Measurements from ENCODE around the gene RAG1.
"Not testable (repeated sequence)": the region's sequence is repeated elsewhere in the genome, so short reads cannot be mapped to it uniquely, and the experiment has no call there.

RAG1 gene

GRCh38 chr11:36567694-36568093 lies at the start of gene RAG1:
Gene RAG1 (plus strand): TSS chr11:36568007. CDS start chr11:36573305, 5,298 bp downstream.
- no peak for DNase-seq (ENCODE audit: low spot score)

GRCh38 chr11:36530840-36531239 lies 37.0 kb upstream of the RAG1 start:
- no peak for DNase-seq (ENCODE audit: low spot score)

GRCh38 chr11:36532941-36533601 lies 34.7 kb upstream of the RAG1 start:
- no peak for DNase-seq (ENCODE audit: low spot score)

GRCh38 chr11:36534276-36534840 lies 33.4 kb upstream of the RAG1 start:
- DNase-seq (ENCODE audit: low spot score) = no peak

- peak; percentile 60 for DNase-seq (ENCODE audit: low spot score)
Measured at GRCh38 chr11:36540998-36541397, 26.8 kb upstream of the RAG1 start.

GRCh38 chr11:36550385-36551115 lies 17.3 kb upstream of the RAG1 start:
- DNase-seq (ENCODE audit: low spot score) = no peak

- DNase-seq (ENCODE audit: low spot score) = not testable (repeated sequence)
Measured at GRCh38 chr11:36557390-36557789, 10.4 kb upstream of the RAG1 start.

GRCh38 chr11:36557991-36558390 lies 9.8 kb upstream of the RAG1 start:
- no peak for DNase-seq (ENCODE audit: low spot score)

- no peak for DNase-seq (ENCODE audit: low spot score)
Measured at GRCh38 chr11:36558571-36559413, 9.0 kb upstream of the RAG1 start.

GRCh38 chr11:36564376-36565030 lies 3.3 kb upstream of the RAG1 start:
- DNase-seq (ENCODE audit: low spot score) = peak; percentile 69

GRCh38 chr11:36565031-36565610 lies 2.7 kb upstream of the RAG1 start:
- no peak for DNase-seq (ENCODE audit: low spot score)

- DNase-seq (ENCODE audit: low spot score) = no peak
Measured at GRCh38 chr11:36566407-36567053, 1.3 kb upstream of the RAG1 start.

- DNase-seq (ENCODE audit: low spot score) = no peak
Measured at GRCh38 chr11:36569095-36569494, 1.3 kb downstream of the RAG1 start.

GRCh38 chr11:36574486-36574885 lies 6.7 kb downstream of the RAG1 start:
- DNase-seq (ENCODE audit: low spot score) = no peak

- DNase-seq (ENCODE audit: low spot score) = no peak
Measured at GRCh38 chr11:36577373-36577772, 9.6 kb downstream of the RAG1 start.

GRCh38 chr11:36577859-36578258 lies 10.1 kb downstream of the RAG1 start:
- DNase-seq (ENCODE audit: low spot score) = no peak

- no peak for DNase-seq (ENCODE audit: low spot score)
Measured at GRCh38 chr11:36578458-36578857, 10.7 kb downstream of the RAG1 start.

- DNase-seq (ENCODE audit: low spot score) = no peak
Measured at GRCh38 chr11:36581536-36581935, 13.7 kb downstream of the RAG1 start.

- DNase-seq (ENCODE audit: low spot score) = no peak
Measured at GRCh38 chr11:36583667-36584066, 15.9 kb downstream of the RAG1 start.

- DNase-seq (ENCODE audit: low spot score) = no peak
Measured at GRCh38 chr11:36586543-36586942, 18.7 kb downstream of the RAG1 start.

GRCh38 chr11:36588099-36588498 lies 20.3 kb downstream of the RAG1 start:
- no peak for DNase-seq (ENCODE audit: low spot score)
